ENCODE measurements around the gene DAAM2. TPM values are rescaled to one million over a fixed set of nuclear protein-coding genes. Genes with fewer than 3 reads are reported as not detected.

Gene DAAM2
- total RNA-seq, 6 experiments from 2014 or later: 2.2 to 9.0 (median 8.0) TPM

DNA sequence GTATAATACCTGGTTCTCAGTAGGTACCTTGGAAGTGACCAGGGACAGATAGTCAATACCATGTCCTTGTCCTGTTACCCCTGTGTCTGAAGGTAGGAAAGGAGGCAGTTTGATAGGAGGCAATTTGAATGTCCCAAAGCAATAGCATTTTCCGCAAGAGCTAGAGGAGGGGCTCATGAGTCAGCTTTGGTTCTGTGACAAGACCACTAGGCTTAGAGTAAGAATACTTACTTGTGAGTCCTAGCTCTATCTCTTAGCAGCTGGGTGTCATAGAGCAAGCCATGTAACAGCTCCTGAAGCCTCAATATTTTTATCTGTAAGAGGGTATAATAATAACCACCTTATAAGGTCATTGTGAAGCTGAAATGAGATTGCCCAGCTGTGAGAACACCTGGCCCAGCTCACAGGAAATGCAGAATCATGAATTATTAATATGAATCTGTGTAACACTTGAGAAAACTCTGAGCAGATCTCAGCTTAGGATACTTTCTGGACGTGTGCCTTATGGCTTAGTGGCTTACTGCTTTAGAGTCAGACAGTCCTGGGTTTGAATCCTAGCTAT is 58.6 kb downstream of the DAAM2 start:
- Mint-ChIP-seq H3K4me1 (ENCODE audit: low read depth) (peaks cover 56% of the 10 kb centered on the region), H3K27ac (no peak overlapping the region), H3K27me3 (ENCODE audit: insufficient read depth) (peaks cover 16% of the 10 kb centered on the region), H3K4me3 (no peak overlapping the region), H3K36me3 (ENCODE audit: low read depth) (no peaks in the 10 kb centered on the region; the same call in 1 of the 2 replicates), H3K9me3 (no peaks in the 10 kb centered on the region)
- TF ChIP-seq, protein P1, sequence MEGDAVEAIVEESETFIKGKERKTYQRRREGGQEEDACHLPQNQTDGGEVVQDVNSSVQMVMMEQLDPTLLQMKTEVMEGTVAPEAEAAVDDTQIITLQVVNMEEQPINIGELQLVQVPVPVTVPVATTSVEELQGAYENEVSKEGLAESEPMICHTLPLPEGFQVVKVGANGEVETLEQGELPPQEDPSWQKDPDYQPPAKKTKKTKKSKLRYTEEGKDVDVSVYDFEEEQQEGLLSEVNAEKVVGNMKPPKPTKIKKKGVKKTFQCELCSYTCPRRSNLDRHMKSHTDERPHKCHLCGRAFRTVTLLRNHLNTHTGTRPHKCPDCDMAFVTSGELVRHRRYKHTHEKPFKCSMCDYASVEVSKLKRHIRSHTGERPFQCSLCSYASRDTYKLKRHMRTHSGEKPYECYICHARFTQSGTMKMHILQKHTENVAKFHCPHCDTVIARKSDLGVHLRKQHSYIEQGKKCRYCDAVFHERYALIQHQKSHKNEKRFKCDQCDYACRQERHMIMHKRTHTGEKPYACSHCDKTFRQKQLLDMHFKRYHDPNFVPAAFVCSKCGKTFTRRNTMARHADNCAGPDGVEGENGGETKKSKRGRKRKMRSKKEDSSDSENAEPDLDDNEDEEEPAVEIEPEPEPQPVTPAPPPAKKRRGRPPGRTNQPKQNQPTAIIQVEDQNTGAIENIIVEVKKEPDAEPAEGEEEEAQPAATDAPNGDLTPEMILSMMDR (IDR thresholded peaks at IDR 0.05): no peak
- no peak for DNase-seq

DNA sequence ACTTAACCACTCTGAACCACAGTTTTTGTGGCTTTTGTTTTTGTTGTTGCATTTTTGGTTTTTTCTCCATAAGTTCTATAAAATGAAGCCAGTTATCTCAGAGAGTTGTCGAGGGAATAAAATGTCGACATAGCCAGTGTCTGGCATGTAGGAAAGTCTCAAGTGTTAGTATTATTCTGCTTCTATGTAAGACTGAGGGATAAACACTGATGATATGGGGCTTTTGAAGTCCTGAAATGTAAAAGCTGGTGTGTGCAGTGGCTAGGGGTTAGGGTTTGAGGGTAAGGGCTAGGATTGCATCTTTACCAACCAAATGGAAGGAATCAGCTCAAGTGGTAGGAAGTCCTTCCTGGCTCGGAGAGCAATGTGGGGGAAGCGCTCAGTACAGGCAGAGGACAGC is 59.2 kb downstream of the DAAM2 start:
- Mint-ChIP-seq H3K27ac (no peak overlapping the region), H3K27me3 (ENCODE audit: insufficient read depth) (peaks cover 17% of the 10 kb centered on the region), H3K36me3 (ENCODE audit: low read depth) (no peaks in the 10 kb centered on the region; the same call in 1 of the 2 replicates), H3K9me3 (no peaks in the 10 kb centered on the region), H3K4me3 (no peak overlapping the region), H3K4me1 (ENCODE audit: low read depth) (peaks cover 58% of the 10 kb centered on the region)
- TF ChIP-seq, protein P1 (IDR thresholded peaks at IDR 0.05): no peak
- DNase-seq: no peak

DNA sequence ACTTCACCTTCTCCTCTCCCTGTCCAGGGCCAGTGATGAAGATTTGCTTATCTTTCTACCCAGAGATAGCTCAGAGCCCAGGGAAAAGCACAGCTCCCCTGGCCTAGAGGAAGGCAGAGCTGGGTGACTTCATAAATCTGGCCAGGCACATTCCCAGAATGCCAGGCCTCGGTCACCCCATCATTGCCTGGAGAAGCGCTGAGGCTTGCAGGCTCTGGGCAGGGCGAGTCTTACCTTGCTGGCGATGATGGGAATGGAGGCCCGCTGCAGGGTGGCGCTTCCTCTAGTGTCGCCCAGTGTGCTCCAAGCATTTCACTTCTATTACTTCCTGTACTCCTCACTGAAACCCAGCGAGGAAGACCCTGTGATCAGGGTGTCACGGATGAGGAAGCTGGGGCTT is 60.1 kb downstream of the DAAM2 start:
- Mint-ChIP-seq H3K4me3 (no peak overlapping the region), H3K4me1 (ENCODE audit: low read depth) (peaks cover 57% of the 10 kb centered on the region), H3K36me3 (ENCODE audit: low read depth) (no peaks in the 10 kb centered on the region; the same call in 1 of the 2 replicates), H3K9me3 (no peaks in the 10 kb centered on the region), H3K27ac (no peak overlapping the region), H3K27me3 (ENCODE audit: insufficient read depth) (peaks cover 17% of the 10 kb centered on the region)
- DNase-seq: no peak
- TF ChIP-seq, protein P1 (IDR thresholded peaks at IDR 0.05): no peak

DNA sequence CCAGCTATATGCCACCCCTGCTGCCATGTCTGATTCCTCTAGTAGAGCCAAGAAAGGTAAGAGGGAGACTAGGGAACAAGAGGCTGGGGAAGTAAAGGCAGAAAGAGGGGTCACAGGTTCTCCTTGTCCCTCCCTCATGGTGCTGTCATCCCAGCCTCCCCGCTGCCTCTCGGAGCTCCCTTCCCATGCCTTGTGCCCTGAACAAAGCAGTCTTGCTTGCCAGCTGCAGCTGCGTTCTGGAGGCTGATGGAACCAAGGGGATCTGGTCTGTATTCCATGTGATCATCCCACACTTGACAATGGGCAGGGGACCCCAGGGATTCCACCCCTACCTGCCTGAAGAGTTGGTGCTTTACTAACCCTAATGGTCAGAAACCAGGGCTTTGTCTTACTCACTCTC is 61.4 kb downstream of the DAAM2 start:
- no peak overlapping the region for H3K27ac Mint-ChIP-seq
- H3K36me3 Mint-ChIP-seq (ENCODE audit: low read depth): no peaks in the 10 kb centered on the region; the same call in 1 of the 2 replicates
- no peak for DNase-seq
- H3K4me1 Mint-ChIP-seq (ENCODE audit: low read depth): peaks cover 45% of the 10 kb centered on the region
- H3K9me3 Mint-ChIP-seq: no peaks in the 10 kb centered on the region
- TF ChIP-seq, protein P1 (IDR thresholded peaks at IDR 0.05): no peak
- peaks cover 18% of the 10 kb centered on the region for H3K27me3 Mint-ChIP-seq (ENCODE audit: insufficient read depth)
- H3K4me3 Mint-ChIP-seq: no peak overlapping the region

DNA sequence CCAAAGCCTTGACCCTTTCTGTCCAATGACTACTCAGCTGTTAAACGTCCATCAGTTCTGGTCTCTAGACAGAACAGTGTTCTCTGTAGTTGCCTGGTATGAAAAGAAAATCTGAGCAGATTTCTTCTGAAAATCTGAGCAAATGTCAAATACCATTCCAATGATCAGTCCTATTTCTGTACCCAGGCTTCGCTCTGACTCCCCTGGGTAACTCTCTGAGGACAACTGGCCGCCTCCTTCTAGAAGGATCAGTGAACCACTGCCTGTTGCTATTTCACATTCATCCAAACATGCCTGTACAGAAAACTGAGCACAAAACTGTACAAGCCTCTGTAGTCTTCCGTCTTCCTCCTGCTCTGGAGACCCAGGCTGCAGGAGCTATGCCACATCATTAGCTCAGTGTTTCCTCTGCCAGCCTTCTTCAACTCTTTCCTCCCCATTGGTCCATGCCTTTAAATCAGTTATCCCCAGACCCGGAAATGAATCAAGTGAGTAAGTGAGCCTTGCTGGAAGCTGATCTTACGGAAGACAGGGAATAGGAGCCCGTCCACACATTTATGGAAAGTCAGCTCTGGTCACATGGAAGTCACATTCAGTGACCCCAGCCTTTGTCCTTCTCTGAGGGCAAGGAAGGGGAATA is 63.3 kb downstream of the DAAM2 start:
- H3K4me3 Mint-ChIP-seq: no peak overlapping the region
- H3K4me1 Mint-ChIP-seq (ENCODE audit: low read depth): peaks cover 28% of the 10 kb centered on the region
- peaks cover 21% of the 10 kb centered on the region for H3K27me3 Mint-ChIP-seq (ENCODE audit: insufficient read depth)
- H3K36me3 Mint-ChIP-seq (ENCODE audit: low read depth): no peaks in the 10 kb centered on the region
- peak overlapping the region; percentile 47 for H3K27ac Mint-ChIP-seq
- DNase-seq: peak; percentile 10
- TF ChIP-seq, protein P1 (IDR thresholded peaks at IDR 0.05): no peak
- H3K9me3 Mint-ChIP-seq: no peaks in the 10 kb centered on the region
